GM20431 (cell line): ENCODE data around the gene RPL26.
"Not testable (repeated sequence)": the region's sequence is repeated elsewhere in the genome, so short reads cannot be mapped to it uniquely, and the experiment has no call there.

Source experiments
- in situ Hi-C: fragments of 300-500 bp; cut with MseI, MboI; formaldehyde crosslinking; loops from one replicate; pipeline ENCODE4 v1.15.0; 2020; ENCODE audit warnings: low sequenced_read_pairs; ENCODE audit not compliant: unreplicated experiment

Gene RPL26

DNA sequence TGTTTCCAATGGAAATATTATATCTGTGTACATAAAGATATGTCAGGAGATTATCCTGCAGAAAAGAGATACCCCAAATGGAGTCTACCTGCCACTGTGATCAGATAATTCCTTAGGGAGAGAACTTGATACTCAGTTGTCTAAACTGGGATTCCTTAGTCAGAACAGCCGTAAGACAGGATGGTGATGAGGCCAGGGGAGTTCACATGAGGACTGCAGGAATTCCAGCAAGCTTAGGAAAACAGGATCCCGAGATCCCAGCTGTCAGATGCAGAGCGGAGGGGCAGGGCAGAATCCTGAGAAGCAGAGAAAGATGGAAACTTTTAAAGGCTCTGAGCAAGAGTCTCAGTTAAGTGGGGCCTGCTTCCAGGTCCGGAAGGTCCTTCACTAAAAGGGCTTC, 11.2 kb downstream of the RPL26 start:
- in situ Hi-C loops: no loop called here

- in situ Hi-C loops: no loop called here
These were observed 13.0 kb downstream of the RPL26 start for GRCh38 chr17:8369944-8370343.

DNA sequence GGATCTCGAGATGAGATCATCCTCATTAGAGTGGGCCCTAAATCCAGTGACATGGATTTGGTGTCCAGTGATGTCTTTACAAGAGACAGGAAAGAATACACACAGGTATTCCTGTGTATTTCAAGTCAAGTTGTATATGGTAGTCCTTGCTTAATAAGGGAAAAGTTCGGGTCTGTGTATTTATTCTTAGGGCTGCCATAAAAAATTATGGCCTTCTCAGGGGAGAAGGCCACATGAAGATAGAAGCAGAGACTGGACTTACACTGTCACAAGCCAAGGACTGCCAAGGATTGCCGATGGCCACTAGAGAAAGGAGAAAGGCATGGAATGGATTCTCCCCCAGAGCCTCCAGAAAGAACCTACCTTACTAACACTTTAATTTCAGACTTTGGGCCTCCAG, 14.8 kb downstream of the RPL26 start:
- in situ Hi-C loops: no loop called here

GRCh38 chr17:8366231-8366630, 16.8 kb downstream of the RPL26 start:
- in situ Hi-C loops: no loop called here

GRCh38 chr17:8365143-8365542, 17.9 kb downstream of the RPL26 start:
- in situ Hi-C loops: no loop called here

DNA sequence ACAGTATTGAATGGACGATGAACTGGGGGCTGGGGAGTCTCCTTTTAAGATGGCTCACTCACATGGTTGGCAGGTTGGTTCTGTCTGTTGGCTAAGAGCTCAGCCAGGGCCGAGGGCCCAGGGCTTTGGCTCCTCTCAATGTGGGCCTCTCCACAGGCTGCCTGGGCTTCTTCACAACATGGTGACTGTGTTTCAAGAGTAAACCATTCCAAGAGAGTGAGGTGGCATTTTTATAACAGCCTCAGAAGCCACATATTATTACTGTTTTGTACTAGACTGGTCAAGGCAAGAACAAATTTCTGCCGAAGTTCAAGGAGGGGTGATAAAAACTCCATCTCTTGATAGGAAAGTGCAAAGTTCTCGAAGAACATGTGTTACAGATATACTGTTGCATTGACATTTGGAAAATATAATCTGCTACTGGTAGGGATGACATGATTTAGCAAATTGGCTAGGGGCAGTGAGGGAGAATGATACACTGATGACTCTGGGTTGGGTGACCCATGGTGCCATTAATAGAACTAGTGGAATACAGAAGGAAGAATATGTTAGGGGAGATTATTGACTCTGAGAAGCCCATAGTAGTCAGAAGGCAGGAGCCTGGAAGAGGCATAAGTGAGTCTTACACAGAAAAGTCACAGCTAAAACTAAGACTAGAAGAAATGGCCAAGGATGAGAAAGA, 20.2 kb downstream of the RPL26 start:
- in situ Hi-C loops: no loop called here

- in situ Hi-C loops: no loop called here
These were observed 22.2 kb downstream of the RPL26 start for GRCh38 chr17:8360751-8361150.

GRCh38 chr17:8360260-8360659, 22.7 kb downstream of the RPL26 start:
- in situ Hi-C loops: no loop called here

DNA sequence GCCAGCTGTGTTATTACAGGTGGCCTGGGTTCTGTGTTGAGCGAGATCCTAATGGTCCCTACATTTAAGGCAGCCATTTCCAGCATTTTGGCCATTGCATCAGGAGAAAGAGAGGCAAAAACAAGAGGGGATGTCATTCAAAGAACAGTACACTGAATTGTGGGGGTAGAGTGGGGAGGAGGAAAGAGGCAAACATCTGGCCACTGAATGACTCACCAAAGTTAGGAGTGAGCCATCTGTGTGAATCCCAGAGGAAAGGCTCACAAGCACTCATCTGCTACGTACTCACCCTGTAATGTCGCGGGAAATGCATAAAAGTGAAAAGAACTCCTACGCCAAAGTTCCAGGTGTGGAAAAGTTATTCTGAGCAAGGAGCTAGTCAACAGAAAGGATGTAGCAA, 23.2 kb downstream of the RPL26 start:
- in situ Hi-C loops: no loop called here

DNA sequence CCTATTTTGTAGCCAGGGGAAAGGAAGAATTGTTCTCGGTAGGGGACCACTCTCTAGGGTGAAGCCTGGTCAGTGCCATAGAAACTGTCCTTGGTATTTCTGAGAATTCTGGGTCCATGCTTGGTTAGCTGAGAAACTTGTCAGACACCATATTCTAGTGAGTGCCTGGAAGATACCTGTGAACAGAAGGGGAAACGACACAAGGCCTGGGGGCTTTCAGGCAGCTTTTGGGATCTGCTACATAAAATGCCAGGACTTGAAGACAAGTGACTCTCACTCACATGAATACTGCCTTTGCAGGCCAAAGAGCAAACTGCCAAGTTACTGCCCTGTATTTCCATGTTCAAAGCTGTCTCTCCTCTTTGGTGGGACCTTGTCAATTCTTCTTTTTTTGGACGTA, 25.1 kb downstream of the RPL26 start:
- in situ Hi-C loops: no loop called here

GRCh38 chr17:8354236-8354635, 28.8 kb downstream of the RPL26 start:
- in situ Hi-C loops: no loop called here

GRCh38 chr17:8353736-8354135, 29.3 kb downstream of the RPL26 start:
- in situ Hi-C loops: no loop called here

- in situ Hi-C loops: no loop called here
These were observed 32.7 kb downstream of the RPL26 start for GRCh38 chr17:8350339-8350738.

DNA sequence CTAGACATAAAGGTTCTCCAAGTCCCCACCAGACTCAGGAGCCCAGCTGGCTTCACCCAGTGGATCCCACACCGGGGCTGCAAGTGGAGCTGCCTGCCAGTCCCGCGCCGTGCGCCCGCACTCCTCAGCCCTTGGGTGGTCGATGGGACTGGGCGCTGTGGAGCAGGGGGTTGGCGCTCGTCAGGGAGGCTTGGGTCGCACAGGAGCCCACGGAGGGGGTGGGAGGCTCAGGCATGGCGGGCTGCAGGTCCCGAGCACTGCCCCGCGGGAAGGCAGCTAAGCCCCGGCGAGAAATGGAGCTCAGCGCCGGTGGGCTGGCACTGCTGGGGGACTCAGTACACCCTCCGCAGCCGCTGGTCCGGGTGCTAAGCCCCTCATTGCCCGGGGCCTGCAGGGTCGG, 36.0 kb downstream of the RPL26 start:
- in situ Hi-C loops: not testable (repeated sequence)

DNA sequence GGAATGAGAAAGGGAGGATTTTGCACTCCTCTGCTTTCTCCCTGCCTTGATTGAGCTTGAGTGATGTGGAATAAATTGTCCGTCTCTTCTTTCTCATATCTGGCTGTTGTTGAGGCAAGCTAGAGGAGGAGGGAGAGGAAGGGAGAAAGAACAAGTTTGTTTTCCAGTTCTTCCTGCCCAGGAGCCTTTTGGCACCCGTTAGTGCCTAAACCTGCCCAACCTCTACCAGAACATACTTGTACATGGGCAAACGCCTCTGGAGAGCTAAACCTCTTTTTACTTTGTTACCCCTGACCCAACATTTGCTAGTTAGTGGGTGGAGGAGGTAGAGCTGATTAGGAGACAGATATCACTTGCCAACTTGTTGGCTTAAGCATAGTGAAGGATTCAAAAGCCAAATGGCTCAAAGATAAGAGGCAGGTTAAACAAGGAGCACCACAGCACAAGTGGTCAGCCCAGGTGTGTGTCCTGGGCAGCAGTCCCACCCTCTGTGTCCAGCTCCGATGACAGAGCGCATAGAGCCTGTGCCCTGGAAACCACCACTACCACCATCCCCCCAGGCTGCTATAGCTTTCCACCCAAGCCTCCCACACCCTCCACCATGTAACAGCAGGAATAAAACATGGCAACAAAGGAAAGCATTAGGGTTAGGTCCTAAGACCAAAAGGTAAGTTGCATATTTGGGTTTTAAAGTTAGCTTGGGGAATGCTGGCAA, 36.9 kb downstream of the RPL26 start:
- in situ Hi-C loops: no loop called here

DNA sequence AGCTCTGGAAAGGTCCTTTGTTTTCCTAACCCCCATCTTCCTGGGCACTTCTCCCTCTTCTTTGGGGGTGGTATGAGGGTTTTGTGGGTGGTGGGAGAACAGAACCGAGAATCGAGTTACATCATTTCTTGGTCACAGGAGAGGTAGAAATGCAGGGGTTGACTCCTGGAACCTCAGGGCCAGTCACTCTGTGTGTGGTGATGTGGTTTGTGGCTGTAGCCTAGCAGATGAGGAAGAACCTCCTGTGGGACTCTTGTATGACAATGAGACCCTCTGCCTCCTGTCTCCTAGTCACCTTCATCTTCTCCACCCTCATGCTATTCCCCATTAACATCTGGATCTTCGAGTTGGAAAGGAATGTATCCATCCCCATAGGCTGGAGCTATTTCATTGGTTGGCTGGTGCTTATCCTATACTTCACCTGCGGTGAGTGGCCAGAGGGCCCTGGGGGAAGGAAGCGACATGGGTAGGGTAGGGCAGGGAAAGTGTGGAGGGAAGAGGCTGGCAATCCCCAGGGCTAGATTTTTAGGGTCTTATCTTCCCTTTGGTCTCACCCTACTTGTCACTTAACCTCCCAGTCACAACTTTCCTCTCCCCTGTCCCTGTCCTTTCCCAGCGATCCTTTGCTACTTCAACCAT, 37.8 kb downstream of the RPL26 start:
- in situ Hi-C loops: no loop called here

DNA sequence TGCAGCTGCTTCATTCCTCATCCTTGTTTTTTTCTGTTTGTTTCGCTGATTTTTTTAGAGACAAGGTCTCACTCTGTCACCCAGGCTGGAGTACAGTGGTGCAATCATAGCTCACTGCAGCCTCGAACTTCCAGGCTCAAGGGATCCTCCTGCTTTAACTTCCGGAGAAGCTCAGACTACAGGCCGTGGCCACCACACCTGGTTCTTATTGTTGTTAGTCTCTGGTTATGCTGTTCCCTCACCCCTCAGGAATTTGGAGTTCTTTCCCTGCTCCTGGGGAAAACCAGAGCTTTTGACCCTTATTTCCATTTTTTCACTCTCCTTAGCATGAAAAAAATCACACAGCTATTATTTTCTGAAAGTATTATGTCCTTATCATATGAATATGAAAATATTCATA, 41.5 kb downstream of the RPL26 start:
- in situ Hi-C loops: no loop called here

DNA sequence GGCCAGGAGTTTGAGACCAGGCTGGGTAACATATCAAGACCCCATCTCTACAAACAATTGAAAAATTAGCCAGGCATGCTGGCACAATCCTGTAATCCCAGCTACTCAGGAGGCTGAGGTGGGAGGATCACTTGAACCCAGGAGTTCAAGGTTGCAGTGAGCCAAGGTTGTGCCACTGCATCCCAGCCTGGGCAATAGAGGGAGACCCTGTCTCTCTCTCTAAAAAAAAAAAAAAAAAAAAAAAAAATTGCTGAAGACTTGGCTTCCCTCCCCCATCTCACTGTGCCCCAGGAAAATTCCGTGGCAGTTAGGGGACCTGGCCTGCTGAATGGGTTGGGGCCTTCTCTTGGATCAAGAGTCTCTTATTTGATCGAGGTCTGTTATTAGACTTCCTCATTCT, 43.5 kb downstream of the RPL26 start, which contains the start of gene ODF4:
Gene ODF4 (plus strand): TSS at position 301 of the 400 bp plus-strand sequence. CDS start 212 bp downstream, outside the sequence.
- in situ Hi-C loops: no loop called here

DNA sequence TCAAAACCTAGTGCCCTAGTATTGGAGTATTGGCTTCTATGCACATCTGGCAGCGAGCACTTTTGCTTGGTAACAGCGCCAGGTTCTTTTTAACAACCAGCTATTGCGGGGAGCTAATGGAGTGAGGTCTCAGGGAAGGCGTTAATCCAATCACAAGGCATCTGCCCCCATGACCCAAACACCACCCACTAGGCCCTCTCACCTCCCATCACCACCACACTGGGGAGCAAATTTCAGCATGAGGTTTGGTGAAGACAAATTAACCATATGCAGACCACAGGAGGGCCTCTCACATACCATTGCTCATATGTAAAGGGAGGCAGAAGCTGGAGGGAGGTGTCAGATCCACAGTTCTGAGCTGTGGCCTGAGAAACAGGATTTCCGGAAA, 44.2 kb downstream of the RPL26 start:
- in situ Hi-C loops: no loop called here

- in situ Hi-C loops: no loop called here
These were observed 44.9 kb downstream of the RPL26 start for GRCh38 chr17:8337802-8338752.
